Posterior cingulate gyrus (tissue), 11 donors: ENCODE measurements around the gene PDGFA.

ENCODE experiments used
- DNase-seq, 10 donors: peaks; one replicate each; pipeline versions ENCODE4 v3.0.0 to v3.0.0-alpha.2; 2020 to 2021; ENCODE audit warnings: mixed read lengths in 3 of 10
- intact Hi-C: fragments of 100-400 bp; cut with DNase I; formaldehyde crosslinking; loops from one replicate; pipeline ENCODE4 v1.15.1; 2023

PDGFA gene

DNA sequence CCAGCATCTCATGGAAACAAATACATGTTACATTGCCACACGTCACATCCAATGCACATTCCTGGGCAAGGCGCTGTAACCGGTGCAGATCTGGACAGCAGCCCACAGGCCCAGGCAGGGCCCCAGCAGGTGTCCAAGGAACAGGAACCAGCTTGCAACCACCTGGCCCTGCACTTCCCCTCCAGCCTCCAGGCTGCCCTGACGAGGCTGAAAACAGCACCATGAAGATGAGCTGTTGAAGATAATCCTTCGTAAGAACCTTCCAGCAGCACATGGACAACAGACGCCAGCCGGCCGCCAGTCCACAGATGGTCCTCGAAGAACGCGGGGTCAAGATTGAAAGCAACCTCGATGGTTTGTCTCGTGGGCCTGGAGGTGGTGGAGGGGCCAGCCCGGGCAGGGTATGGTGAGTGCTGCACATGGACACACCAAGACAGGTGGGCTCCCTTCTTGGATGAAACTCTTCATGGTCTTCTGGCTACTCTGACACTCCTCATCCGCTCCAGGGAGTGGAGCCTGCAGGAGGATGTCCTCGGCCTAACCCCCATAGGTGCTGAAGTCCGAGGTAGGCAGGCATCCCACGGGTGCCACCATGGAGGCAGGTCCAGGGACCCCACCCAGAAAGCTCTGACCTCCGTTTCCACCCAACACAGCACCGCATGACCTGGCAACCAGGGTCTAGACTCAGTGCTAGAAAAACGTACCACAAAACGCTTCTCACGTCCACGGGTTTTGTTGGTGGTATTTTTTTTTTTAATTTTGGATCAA is 22.9 kb downstream of the PDGFA start:
- intact Hi-C loops: no loop called here
- DNase-seq: peak in 5 of 10 donors; percentile 3 to 77 (median 49)

DNA sequence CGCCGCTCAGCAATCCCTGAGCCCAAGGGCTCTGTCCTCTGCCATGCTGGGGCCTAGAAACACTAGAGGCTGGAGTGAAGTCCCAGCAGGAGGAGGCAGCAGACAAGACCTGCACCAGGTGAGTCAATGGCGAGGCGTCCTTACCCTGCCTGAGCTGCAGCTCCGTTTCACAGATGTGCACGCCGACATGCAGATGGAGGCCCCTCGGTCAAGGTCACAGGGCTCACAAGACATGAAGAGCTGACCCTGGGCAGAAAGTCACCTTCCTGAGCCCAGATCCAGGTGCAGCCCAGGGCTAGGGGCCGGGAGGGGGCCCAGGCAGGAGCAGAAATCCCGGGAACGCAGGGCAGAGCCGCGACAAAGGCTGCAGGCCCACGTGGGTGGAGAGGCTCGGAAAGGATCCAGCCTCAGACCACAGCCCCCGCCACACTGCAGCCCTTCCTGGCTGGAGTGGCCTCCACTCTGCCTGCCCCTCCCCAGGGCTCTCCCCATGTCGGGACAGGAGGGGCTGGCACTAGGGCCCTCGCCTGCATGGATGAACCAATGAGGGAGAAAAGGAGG is 23.8 kb downstream of the PDGFA start:
- intact Hi-C loops: no loop called here
- DNase-seq: peak in 5 of 10 donors; percentile 6 to 84 (median 64)

DNA sequence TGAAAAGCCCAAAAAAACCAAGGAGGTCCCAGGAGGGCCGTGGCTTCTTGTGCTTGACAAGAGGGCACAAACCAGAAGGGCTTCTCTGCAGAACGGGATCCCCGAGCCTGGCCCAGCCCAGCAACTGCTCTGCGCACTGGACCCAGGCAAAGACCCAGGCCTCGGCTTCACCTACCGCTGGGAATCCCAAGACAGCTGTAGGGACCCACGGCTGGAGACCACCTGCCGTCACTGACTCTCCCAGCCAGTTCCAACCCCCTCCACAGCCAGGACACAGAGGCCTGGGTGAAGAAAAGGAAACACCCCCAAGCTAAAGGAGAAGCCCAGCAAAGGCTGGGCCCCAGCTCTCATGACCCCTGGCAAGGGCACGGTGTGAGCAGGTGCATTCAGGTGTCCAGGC is 24.3 kb downstream of the PDGFA start:
- intact Hi-C loops: no loop called here
- DNase-seq: peak in 5 of 10 donors; percentile 2 to 84 (median 44)

DNA sequence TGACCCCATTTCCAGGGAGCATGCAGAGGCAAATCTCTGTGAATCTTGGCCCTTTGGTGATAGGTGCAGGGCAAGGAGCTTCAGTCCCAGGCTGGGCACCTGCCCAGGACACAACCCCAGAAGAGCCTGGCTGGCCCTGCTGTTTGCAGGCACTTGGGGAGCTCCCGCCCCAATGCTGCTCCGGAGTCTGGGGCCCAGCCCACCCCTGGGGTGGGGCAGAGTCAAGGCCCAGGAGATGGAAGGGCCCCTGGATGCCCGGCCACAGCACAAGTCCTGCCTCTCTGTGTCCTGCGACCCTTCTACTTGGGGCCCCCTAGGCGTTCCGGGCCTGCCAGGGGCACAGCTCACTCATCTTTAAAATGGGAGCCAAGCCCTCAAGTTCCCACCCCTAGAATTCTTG is 24.7 kb downstream of the PDGFA start:
- peak in 5 of 10 donors; percentile 4 to 60 (median 54) for DNase-seq
- intact Hi-C loops: no loop called here

DNA sequence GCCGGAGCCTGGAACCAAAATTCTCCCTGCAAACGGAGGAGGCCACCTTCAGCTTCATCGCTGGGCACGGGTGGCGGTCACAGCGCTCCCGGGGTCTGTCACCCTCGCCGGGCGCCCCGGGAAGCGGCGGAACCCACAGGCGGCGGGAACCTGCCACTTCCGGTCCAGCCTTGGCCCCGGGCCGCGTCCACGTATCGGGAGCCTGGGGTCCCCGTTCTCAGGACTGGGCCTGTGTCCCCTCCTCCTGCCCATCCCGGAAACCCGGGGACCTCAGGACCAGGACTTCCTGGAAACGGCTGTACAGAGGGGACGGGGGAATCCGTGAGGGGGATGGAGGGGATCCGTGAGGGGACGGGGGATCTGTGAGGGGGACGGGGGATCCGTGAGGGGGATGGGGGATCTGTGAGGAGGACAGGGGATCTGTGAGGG is 25.4 kb downstream of the PDGFA start:
- intact Hi-C loops: no loop called here
- DNase-seq: peak in 5 of 10 donors; percentile 6 to 85 (median 61)

DNA sequence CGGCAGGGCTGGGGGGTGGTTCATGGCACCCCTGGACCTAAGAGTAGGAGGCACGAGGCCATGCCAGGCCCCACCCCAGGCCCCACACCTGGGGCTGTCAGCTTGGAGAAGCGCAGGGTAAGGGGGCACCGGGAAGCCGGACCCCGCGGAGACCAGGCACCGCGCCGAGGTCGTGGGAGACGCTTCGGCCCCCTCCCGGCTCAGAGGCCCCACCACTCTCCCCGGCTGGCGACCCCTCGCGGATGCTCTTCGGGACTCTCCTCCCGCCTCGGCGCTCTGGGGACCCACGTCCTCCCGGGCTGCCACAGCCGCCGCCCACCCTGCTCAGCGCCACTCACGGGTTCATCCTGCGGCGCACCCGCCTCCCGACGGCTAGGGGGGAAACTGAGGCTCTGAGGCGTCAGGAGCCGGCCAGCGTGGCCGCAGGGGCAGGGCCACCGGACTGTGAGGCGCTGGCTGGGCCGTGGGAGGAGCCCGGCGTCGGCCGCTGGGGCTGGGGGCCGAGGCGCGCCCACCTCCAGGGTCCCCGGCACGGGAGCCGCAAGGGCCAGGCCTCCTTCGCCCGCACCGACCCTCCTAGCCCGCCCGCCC is 25.9 kb downstream of the PDGFA start:
- peak in 5 of 10 donors; percentile 4 to 84 (median 64) for DNase-seq
- intact Hi-C loops: no loop called here

DNA sequence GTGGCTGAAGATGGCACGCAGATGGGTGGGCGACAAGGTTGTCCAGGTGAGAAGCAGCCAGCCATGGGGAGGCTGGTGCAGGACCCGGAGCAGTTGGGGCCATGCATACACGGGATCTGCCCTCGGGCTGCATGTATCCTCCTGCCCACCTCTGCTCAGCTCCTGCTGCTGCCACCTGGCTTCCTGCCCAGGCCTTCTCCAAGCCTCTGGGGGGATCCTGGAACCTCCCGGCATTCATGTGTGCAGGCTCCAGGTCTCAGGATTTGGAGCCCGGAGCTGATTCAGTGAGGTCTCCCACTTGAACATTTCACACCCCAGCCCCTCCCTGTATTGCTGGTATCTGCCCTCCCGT is 27.0 kb downstream of the PDGFA start:
- peak in 3 of 10 donors; percentile 6 to 54 (median 50) for DNase-seq
- intact Hi-C loops: no loop called here

DNA sequence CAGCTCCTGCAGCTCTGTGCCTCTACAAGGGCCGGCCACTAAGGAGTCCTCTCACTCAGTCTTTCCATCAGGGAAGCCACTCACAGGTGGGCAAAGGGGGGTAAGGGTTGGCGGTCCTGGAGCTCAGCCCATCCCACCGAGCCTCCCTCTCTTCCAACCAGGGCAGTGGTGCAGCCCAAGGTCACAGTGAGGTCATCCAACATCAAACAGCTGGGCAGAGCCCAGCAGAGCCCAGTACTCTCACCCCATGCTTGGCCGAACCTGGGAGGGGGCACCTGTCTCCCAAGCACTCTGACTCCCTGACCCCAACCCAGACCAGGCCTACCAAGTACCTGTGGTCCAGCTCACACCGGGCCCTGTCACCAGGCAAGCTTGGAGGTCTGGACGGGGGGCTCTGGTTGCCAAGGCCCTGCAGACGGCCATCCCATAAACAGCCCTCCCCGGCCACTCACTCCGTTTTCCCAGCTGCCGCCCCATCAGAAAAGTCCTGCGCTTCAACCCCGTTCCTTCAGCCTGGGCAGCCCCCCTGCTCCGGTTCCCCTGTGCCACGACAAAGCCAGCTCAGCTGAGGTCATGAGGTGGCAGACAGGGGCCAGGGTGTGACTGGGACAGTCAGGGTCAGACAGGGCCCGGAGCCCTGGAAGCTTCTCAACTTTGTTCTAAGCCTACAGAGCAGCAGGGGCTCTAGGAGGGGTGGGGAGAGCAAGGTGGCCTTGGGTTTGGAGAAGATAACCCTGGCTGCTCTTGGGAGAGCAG is 27.5 kb downstream of the PDGFA start:
- intact Hi-C loops: no loop called here
- DNase-seq: peak in 5 of 10 donors; percentile 3 to 59 (median 47)

DNA sequence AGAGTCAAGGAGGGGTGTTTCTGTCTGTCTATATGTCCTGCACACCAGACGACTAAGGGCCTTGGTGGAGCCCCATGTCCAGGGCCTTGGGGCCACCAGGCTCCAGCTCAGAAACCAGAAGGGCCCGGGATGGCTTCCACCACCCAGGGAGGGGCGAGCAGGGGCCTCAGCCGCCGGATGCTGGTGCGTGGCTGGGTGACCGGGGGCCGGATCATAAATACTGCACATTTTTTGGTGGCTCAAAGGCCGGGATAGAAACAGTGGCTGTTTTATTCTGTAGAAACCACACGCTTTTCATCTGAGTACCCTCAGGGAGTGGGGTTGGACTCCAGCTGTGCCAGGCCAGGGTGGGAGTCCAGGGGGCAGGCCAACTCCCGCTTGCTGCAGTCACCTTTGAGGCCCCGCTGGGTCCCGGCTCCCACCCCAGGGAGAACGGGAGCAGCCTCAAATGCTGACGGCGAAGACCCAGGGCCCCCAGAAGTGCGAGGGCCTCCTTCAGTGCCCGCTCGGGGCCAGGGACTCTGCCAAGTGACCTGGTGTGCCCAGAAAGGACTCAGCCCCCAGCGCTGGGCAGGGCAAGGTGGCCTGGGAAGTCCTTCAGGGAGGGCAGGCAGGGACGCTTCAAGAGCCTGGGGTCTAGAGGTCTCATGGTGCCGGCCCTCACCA is 28.2 kb downstream of the PDGFA start:
- intact Hi-C loops: no loop called here
- DNase-seq: peak in 5 of 10 donors; percentile 5 to 69 (median 47)

DNA sequence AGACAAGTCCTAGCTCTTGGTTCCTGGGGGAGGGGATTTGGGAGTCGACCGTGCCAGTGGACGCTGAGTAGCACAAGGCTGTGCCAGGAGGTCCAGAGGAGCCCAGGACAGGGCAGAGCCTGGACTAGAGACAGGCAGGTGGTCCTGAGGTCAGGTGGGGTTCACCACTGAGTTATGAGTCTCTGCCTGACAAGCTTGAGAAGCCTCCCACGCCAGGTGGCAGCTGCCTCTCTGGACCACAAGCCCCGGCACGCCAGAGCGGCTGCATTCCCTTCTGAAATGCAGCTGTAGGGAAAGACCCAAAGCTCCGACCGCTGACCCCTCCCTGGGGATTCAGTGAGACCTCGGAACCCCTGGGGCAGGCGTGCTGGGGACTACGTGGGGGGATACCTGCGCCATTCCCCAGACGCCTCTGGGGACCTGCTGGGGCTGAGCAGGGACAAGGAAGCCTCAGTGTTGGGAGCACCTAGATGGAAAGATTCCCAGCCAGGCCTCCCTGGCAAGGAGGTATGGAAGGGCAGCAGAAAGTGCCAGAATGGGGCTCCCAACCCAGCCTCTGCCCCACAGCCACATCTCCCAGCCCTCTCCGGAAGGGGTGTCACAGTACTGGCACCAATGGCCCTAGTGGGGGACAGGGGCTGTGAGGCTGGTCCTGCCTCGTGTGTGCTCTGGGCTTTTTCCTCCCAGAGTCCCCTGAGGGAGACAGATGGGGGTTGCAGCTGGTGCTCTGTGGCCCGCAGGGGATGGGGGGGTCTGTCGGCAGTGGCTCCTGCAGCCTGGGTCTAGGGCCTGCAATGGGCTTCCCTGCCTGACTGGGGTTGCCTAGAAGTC is 29.0 kb downstream of the PDGFA start:
- intact Hi-C loops: no loop called here

DNA sequence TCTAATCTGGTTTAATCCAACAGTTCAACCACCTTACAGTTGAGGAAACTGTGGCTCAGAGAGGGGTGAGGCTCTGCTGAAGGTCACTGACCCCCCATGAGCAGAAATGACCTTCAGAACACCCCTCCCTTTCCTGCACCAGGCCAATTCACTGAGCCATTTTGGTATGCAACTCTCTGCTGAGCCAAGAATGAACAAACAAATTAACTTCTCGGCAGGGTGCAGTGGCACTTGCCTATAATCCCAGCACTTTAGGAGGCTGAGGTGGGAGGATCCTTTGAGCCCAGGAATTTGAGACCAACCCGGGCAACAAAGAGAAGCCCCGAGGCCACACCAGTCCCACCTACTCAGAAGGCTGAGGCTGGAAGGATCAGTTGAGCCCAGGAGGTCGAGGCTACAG is 29.8 kb downstream of the PDGFA start:
- DNase-seq: no peak
- intact Hi-C loops: no loop called here

More for the DNA sequence above, 29.0 kb downstream of the PDGFA start:
- DNase-seq: peak in 5 of 10 donors; percentile 2 to 76 (median 31)

DNA sequence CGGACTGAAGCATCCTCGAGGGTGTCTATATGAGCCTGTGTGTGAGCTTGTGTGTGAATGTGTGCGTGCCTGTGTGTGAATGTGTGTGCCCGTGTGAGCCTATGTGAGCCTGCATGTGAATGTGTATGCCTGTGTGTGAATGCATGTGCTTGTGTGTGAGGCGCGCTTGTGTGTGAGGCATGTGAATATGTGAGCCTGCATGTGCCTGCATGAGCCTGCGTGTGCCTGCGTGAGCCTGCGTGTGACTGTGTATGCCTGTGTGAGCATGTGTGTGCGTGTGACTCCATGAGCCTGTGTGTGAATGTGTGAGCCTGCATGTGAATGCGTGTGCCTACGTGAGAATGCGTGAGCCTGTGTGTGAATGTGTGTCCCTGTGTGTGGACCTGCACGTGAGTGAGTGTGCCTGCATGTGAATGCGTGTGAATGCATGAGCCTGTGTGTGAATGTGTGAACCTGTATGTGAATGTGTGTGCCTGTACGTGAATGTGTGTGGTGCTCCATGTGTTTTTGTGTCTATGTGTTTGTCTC is 33.4 kb downstream of the PDGFA start:
- DNase-seq: peak in 4 of 10 donors; percentile 5 to 57 (median 36)
- intact Hi-C loops: no loop called here

DNA sequence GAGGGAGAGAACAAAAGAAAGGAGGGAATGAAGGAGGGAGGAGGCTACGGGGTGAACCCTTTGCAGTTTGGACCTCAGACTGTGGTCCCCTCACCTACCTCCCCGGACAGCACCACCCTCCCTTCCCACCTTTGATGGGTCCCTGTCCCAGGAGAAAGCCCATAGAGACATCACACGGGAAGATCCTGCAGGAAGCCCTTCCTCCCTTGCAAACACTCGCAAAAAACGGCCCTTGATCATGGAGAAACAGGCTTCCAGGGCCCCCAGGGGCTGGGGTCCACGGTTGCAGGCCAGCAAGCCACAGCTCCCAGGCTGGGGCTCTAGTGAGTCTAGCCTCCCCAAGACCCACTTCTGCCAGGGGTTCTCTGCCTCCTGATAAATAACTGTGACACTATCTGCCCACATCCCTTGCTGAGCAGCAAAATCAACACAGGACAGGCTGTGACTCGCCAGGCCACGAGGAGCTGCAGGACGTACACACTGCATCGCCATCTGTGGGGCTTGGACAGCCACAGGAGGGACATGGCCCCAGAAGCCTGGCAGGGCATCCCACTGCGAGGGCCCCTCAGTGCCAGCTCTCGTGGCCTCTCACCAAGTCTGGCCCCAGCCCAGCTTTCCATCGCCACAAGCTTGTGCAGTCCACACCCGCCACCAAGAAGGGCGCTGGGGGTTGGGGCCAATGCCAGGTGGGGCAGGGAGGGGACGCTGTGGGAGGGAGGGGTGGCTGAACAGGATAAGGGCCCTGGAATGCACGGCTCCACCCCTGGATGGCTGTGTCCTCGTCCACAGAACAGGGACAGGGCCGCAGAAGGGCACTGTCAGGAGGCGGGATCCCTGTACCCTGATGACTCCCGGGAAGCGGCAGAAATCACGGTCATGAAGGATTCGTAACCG is 34.2 kb downstream of the PDGFA start:
- peak in 5 of 10 donors; percentile 6 to 79 (median 46) for DNase-seq
- intact Hi-C loops: no loop called here

DNA sequence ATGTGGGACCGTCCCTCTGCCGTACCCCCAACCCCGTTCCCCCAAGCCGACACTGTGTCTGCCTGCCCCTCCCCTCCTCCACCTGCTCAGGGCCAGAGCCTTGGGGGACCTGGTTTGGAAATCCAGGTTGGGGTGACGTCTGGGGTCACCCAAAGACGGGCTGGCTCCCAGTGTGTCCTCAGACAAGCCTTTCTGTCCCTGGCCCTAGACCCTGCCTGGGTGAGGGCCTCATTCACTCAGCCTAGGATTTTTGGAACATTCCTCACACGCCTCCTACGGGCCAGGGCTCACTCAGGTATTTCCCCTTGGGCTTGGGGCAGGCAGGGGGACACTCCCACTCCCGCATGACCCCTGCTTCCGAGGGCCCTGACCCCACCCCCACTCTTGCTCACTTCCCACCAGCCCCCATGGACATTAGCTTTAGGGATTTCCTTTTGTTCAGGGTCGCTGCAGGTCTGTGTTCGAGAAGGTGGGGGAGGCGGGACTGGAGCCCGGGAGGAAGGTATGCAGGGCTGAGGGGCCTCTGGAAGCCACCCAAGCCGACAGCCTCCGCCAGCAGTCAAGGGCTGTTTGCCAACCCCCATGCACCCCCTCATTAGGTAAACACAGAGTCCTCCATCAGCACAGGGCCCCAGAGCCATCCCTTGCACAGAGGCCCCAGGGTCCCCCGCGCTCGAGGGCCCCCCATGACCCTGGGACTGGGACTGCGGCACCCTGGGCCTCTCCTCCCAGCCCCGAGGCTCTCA is 35.1 kb downstream of the PDGFA start:
- DNase-seq: peak in 4 of 10 donors; percentile 9 to 70 (median 50)
- intact Hi-C loops: no loop called here

DNA sequence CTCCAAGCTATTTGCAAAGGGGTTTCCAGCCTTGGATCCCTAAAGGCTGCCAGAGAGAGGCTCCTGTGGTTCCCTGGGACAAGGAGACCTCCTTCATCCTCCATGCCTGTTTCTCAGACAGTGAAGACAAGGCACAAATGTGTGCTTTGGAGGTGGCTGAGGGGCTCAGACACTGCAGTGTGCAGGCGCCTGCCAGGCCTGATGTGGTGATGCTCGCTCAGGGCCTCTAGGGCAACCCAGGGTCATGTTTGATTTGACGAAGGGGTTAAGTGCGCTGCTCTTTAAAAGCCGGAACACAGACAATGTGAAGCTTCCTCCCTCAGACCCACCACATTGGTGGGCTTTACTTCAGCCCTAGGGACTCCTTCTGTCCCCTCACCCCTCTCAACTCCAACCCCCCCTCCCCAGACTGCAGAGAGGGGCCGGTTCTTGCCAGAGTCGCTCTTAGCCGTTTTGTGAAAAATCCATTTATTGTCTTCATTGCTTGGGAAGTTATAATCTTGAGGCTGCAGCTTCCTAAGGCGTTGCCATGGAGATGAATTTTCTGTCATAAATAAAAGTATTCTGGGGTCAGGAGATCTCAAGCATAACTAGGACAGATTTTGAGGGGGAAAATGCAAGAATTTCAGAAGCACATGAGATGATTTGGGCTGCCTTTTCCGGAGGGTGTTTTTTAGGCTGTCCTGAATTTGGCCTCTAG is 35.8 kb downstream of the PDGFA start:
- peak in 1 of 10 donors; percentile 38 for DNase-seq
- intact Hi-C loops: no loop called here

DNA sequence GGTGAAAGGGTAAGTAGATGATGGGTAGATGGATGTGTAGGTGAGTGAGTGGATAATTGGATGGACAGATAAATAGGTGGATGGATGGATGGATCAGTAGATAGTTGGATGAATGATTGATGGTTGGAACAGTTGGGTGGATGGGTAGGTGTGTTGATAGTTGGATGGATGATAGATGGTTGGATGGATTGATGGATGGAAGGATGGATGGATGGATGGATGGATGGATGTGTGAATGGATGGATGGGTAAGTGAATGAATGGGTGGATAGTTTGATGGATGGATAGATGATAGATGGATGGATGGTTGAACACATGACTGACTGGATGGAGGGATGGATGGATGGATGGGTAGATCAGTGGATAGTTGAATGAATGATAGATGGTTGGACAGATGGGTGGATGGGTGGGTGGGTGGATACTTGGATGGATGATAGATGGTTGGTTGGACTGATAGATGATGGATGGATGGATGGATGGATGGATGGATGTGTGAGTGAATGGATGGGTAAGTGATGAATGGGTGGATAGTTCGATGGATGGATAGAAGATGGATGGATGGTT is 37.0 kb downstream of the PDGFA start:
- intact Hi-C loops: no loop called here
- no peak for DNase-seq
